ENCODE results near the gene TTF2.

DNA sequence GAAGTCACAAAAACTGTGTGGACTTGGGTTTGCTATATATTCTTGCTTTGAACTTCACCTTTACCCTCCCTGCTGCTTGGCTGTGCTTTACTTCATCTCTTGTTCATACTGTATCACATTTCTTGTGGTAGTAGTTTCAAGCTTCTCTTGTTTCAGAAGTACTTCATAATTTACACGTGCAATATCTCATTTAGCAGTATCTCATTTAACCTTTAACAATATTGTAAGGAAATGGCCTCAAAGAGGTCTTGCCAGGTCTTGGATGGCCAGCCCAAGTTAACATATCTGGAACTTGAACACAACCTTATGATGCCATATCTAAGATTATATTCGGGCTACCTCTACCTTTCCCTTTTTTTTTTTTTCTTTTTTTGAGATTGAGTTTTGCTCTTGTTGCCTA is 63.1 kb downstream of the TTF2 start:
- TF ChIP-seq, protein P1, sequence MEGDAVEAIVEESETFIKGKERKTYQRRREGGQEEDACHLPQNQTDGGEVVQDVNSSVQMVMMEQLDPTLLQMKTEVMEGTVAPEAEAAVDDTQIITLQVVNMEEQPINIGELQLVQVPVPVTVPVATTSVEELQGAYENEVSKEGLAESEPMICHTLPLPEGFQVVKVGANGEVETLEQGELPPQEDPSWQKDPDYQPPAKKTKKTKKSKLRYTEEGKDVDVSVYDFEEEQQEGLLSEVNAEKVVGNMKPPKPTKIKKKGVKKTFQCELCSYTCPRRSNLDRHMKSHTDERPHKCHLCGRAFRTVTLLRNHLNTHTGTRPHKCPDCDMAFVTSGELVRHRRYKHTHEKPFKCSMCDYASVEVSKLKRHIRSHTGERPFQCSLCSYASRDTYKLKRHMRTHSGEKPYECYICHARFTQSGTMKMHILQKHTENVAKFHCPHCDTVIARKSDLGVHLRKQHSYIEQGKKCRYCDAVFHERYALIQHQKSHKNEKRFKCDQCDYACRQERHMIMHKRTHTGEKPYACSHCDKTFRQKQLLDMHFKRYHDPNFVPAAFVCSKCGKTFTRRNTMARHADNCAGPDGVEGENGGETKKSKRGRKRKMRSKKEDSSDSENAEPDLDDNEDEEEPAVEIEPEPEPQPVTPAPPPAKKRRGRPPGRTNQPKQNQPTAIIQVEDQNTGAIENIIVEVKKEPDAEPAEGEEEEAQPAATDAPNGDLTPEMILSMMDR (IDR thresholded peaks at IDR 0.05; ENCODE audit: control extremely low read depth in 1 of 3, insufficient read depth in 1 of 3, low read depth in 1 of 3, low read length in 3 of 3), result no peak
- TF ChIP-seq POLR2AphosphoS5 (IDR thresholded peaks at IDR 0.05; ENCODE audit: low read depth, low read length) (no peak), CHD1 (IDR thresholded peaks at IDR 0.05; ENCODE audit: low read depth, low read length) (no peak), NRF1 (IDR thresholded peaks at IDR 0.05; ENCODE audit: low read depth, low read length) (no peak), CEBPB (IDR thresholded peaks at IDR 0.05; ENCODE audit: low read depth, low read length) (no peak), SRF (IDR thresholded peaks at IDR 0.05; ENCODE audit: low read depth, low read length) (no peak), EGR1 (IDR thresholded peaks at IDR 0.05; ENCODE audit: borderline replicate concordance, low read depth, low read length) (no peak), SIX5 (IDR thresholded peaks at IDR 0.05; ENCODE audit: low read depth, low read length) (no peak), RNF2 (IDR thresholded peaks at IDR 0.05; ENCODE audit: borderline replicate concordance, low read depth, low read length, missing control alignments, poor library complexity, severe bottlenecking) (no peak), RAD21 (IDR thresholded peaks at IDR 0.05 in 1 of 2, conservative IDR thresholded peaks at IDR 0.05 in 1 of 2; ENCODE audit: low read depth in 2 of 2, low read length in 2 of 2) (no peak), EZH2 (IDR thresholded peaks at IDR 0.05; ENCODE audit: low read depth, low read length, severe bottlenecking) (no peak)
